ENCODE results near the gene PDIA5.

PDIA5 gene

GRCh38 chr3:123044981-123045763 lies 21.7 kb upstream of the PDIA5 start:
- DNase-seq: no peak

GRCh38 chr3:123046262-123047061 lies 20.4 kb upstream of the PDIA5 start:
- no peak for DNase-seq

- DNase-seq: no peak
Measured at GRCh38 chr3:123047062-123047319, 19.8 kb upstream of the PDIA5 start.

GRCh38 chr3:123048480-123049237 lies 18.2 kb upstream of the PDIA5 start:
- DNase-seq: no peak

- no peak for DNase-seq
Measured at GRCh38 chr3:123050666-123051065, 16.2 kb upstream of the PDIA5 start.

GRCh38 chr3:123053107-123053506 lies 13.7 kb upstream of the PDIA5 start:
- DNase-seq: no peak

- no peak for DNase-seq
Measured at GRCh38 chr3:123054109-123054778, 12.6 kb upstream of the PDIA5 start.

GRCh38 chr3:123054931-123055330 lies 11.9 kb upstream of the PDIA5 start:
- DNase-seq: no peak

- no peak for DNase-seq
Measured at GRCh38 chr3:123055352-123055751, 11.5 kb upstream of the PDIA5 start.

- DNase-seq: no peak
Measured at GRCh38 chr3:123058505-123058904, 8.3 kb upstream of the PDIA5 start.

GRCh38 chr3:123060054-123060453 lies 6.8 kb upstream of the PDIA5 start:
- no peak for DNase-seq

- DNase-seq: no peak
Measured at GRCh38 chr3:123061856-123062255, 5.0 kb upstream of the PDIA5 start.

GRCh38 chr3:123063034-123063433 lies 3.8 kb upstream of the PDIA5 start:
- no peak for DNase-seq

GRCh38 chr3:123064506-123064905 lies 2.3 kb upstream of the PDIA5 start:
- DNase-seq: no peak

GRCh38 chr3:123064914-123065313 lies 1.9 kb upstream of the PDIA5 start:
- DNase-seq: no peak

- DNase-seq: no peak
Measured at GRCh38 chr3:123066599-123066895, 278 bp upstream of the PDIA5 start.

GRCh38 chr3:123067689-123068600 lies 1.1 kb downstream of the PDIA5 start:
- DNase-seq: no peak

- DNase-seq: no peak
Measured at GRCh38 chr3:123068601-123069381, 2.0 kb downstream of the PDIA5 start.

- DNase-seq: no peak
Measured at GRCh38 chr3:123070510-123070909, 3.7 kb downstream of the PDIA5 start.

- DNase-seq: no peak
Measured at GRCh38 chr3:123071146-123071545, 4.3 kb downstream of the PDIA5 start.

GRCh38 chr3:123071581-123071980 lies 4.8 kb downstream of the PDIA5 start:
- no peak for DNase-seq

GRCh38 chr3:123072152-123072551 lies 5.3 kb downstream of the PDIA5 start:
- no peak for DNase-seq

Measured in NCI-H1105 (cell line).